ENCODE results near the gene IRAG1.

Gene IRAG1

DNA sequence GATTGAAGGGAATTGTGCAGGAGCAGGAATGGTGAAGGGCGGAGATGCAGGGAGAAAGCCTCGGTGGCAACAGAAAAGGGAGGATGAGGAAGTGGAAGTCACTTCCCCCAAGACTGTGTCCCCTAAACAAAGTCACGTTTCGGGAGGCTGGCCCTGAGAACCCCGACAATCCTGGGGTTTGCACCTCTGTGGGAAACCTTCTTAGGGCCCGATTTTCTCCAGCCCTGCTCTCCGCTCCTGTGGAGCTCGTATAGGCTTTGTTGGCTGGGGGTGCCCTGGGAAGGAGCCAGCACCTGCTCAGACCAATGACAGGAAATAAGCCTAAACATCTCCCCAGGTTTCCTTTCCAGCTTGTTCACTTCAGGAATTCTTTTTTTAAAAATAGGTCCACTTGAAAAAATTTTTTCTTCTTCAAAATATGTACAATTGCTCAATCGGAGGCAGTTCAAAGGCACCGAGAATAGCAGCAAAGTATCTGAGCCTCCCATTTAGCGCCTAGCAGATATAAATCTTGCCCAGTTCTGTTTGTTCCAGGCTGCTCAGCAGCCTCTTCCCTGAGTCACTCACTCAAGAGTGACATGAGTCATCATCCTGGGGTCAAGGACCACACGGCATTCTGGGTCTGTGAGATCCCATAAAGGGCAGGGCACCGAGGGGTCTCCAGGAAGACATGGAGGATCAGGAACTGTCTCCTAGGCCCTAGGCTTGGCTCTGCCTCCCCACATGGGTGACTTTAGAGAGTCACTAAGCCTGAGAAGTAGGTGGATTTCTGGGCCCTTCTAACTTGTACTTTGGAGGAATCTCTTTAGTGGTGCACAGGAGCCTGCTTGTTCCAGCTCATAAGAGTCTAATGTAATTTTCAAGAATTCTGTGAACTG, 34.0 kb downstream of the IRAG1 start:
- no peak overlapping the region for H3K4me2 ChIP-seq
- peaks cover 47% of the 10 kb centered on the region for H3K4me1 ChIP-seq (ENCODE audit: low read depth, poor library complexity, severe bottlenecking)
- no peak overlapping the region for H2AFZ ChIP-seq (ENCODE audit: low read depth)
- no peak overlapping the region for H3K4me3 ChIP-seq (IDR thresholded peaks at IDR 0.05; ENCODE audit: insufficient read depth, low read depth, low read length)
- no peaks in the 10 kb centered on the region for H4K20me1 ChIP-seq (ENCODE audit: insufficient read depth)
- H3K27me3 ChIP-seq (ENCODE audit: insufficient read depth, low read depth), result no peaks in the 10 kb centered on the region
- no peaks in the 10 kb centered on the region for H3K36me3 ChIP-seq (ENCODE audit: insufficient read depth)
- H3K27ac ChIP-seq, result no peak overlapping the region
- no peak overlapping the region for H3K9ac ChIP-seq
- no peaks in the 10 kb centered on the region for H3K79me2 ChIP-seq (ENCODE audit: insufficient read depth, low read depth)
- no peak for TF ChIP-seq CTCF (conservative IDR thresholded peaks at IDR 0.05; ENCODE audit: low read depth, low read length)

GRCh38 chr11:10658621-10659338, 34.8 kb downstream of the IRAG1 start:
- no peak for TF ChIP-seq CTCF (conservative IDR thresholded peaks at IDR 0.05; ENCODE audit: low read depth, low read length)
- no peak overlapping the region for H3K27ac ChIP-seq
- H3K4me3 ChIP-seq (IDR thresholded peaks at IDR 0.05; ENCODE audit: insufficient read depth, low read depth, low read length), result no peak overlapping the region
- no peak overlapping the region for H2AFZ ChIP-seq (ENCODE audit: low read depth)
- H3K4me2 ChIP-seq, result no peak overlapping the region
- H4K20me1 ChIP-seq (ENCODE audit: insufficient read depth), result no peaks in the 10 kb centered on the region
- peaks cover 49% of the 10 kb centered on the region for H3K4me1 ChIP-seq (ENCODE audit: low read depth, poor library complexity, severe bottlenecking)
- no peak overlapping the region for H3K9ac ChIP-seq
- no peaks in the 10 kb centered on the region for H3K79me2 ChIP-seq (ENCODE audit: insufficient read depth, low read depth)
- H3K27me3 ChIP-seq (ENCODE audit: insufficient read depth, low read depth), result no peaks in the 10 kb centered on the region
- no peaks in the 10 kb centered on the region for H3K36me3 ChIP-seq (ENCODE audit: insufficient read depth)

GRCh38 chr11:10657308-10658271, 36.0 kb downstream of the IRAG1 start:
- no peaks in the 10 kb centered on the region for H3K79me2 ChIP-seq (ENCODE audit: insufficient read depth, low read depth)
- H3K9ac ChIP-seq, result peak overlapping the region; percentile 40; the same call in 1 of the 2 replicates
- H3K4me3 ChIP-seq (IDR thresholded peaks at IDR 0.05; ENCODE audit: insufficient read depth, low read depth, low read length), result no peak overlapping the region
- peaks cover 49% of the 10 kb centered on the region for H3K4me1 ChIP-seq (ENCODE audit: low read depth, poor library complexity, severe bottlenecking)
- no peaks in the 10 kb centered on the region for H3K27me3 ChIP-seq (ENCODE audit: insufficient read depth, low read depth)
- H3K27ac ChIP-seq, result peak overlapping the region; percentile 29
- H3K4me2 ChIP-seq, result peak overlapping the region; percentile 50
- no peaks in the 10 kb centered on the region for H3K36me3 ChIP-seq (ENCODE audit: insufficient read depth)
- TF ChIP-seq CTCF (conservative IDR thresholded peaks at IDR 0.05; ENCODE audit: low read depth, low read length), result no peak
- H4K20me1 ChIP-seq (ENCODE audit: insufficient read depth), result no peaks in the 10 kb centered on the region
- peak overlapping the region; percentile 83 for H2AFZ ChIP-seq (ENCODE audit: low read depth)

- H3K36me3 ChIP-seq (ENCODE audit: insufficient read depth), result no peaks in the 10 kb centered on the region
- H3K4me2 ChIP-seq, result no peak overlapping the region; the same call in 1 of the 2 replicates
- H2AFZ ChIP-seq (ENCODE audit: low read depth), result no peak overlapping the region
- H3K4me3 ChIP-seq (IDR thresholded peaks at IDR 0.05; ENCODE audit: insufficient read depth, low read depth, low read length), result no peak overlapping the region
- no peak for TF ChIP-seq CTCF (conservative IDR thresholded peaks at IDR 0.05; ENCODE audit: low read depth, low read length)
- no peaks in the 10 kb centered on the region for H3K27me3 ChIP-seq (ENCODE audit: insufficient read depth, low read depth)
- H3K4me1 ChIP-seq (ENCODE audit: low read depth, poor library complexity, severe bottlenecking), result peaks cover 60% of the 10 kb centered on the region
- H3K27ac ChIP-seq, result no peak overlapping the region
- no peaks in the 10 kb centered on the region for H3K79me2 ChIP-seq (ENCODE audit: insufficient read depth, low read depth)
- no peaks in the 10 kb centered on the region for H4K20me1 ChIP-seq (ENCODE audit: insufficient read depth)
- H3K9ac ChIP-seq, result no peak overlapping the region
Observed at GRCh38 chr11:10655943-10656576, 37.5 kb downstream of the IRAG1 start.

Data from KMS-11 (cell line).